ENCODE measurements around the gene ZNF681. TPM values are rescaled to one million over a fixed set of nuclear protein-coding genes. Genes with fewer than 3 reads are reported as not detected.

Gene ZNF681
- total and polyA plus RNA-seq, 2 of the 4 experiments (the other 2 are of a cell fraction): 0.15 to 0.54 TPM

GRCh38 chr19:23771761-23772674, 13.3 kb upstream of the ZNF681 start:
- in situ Hi-C loops (cut with MboI; ENCODE audit: low sequenced_read_pairs): no loop called here
- DNase-seq (no peak), ATAC-seq (ENCODE audit: low read depth) (no peak)
- Histone ChIP-seq H3K9ac (ENCODE audit: low read depth, low read length) (no peak overlapping the region), H3K9me1 (ENCODE audit: insufficient read depth, low read length) (no peaks in the 10 kb centered on the region), H2AK9ac (replicated peaks; ENCODE audit: low read depth, low read length, poor library complexity) (no peak overlapping the region), H2AK5ac (ENCODE audit: low read depth, low read length) (no peak overlapping the region), H3K56ac (ENCODE audit: extremely low read depth, insufficient read depth, low read length) (no peak overlapping the region), H3K27ac (ENCODE audit: insufficient read depth, low read length) (no peak overlapping the region), H2BK120ac (ENCODE audit: low read depth, low read length) (no peak overlapping the region), H4K91ac (ENCODE audit: insufficient read depth, low read depth, low read length) (no peak overlapping the region), H3K9me3 (ENCODE audit: control insufficient read depth, insufficient read depth, low read length) (peaks cover 5% of the 10 kb centered on the region), H4K8ac (ENCODE audit: low read depth in 2 of 2, low read length in 2 of 2) (no peak overlapping the region), H3K14ac (replicated peaks; ENCODE audit: low read depth, low read length) (no peak overlapping the region), H2BK20ac (ENCODE audit: low read depth, low read length) (no peak overlapping the region), H3K18ac (ENCODE audit: low read depth, low read length) (no peak overlapping the region), H3K23ac (ENCODE audit: low read depth, low read length) (no peak overlapping the region), H4K5ac (ENCODE audit: low read depth, low read length) (no peak overlapping the region), H3K36me3 (ENCODE audit: control insufficient read depth, insufficient read depth, low read length) (no peaks in the 10 kb centered on the region), H2AFZ (replicated peaks; ENCODE audit: low read length, poor library complexity) (no peak overlapping the region), H4K20me1 (ENCODE audit: insufficient read depth, low read length) (no peaks in the 10 kb centered on the region; the same call in 1 of the 2 replicates), H3K4me3 (ENCODE audit: insufficient read depth, low read depth, low read length) (no peak overlapping the region), H2BK15ac (ENCODE audit: low read depth, low read length) (no peak overlapping the region), H3K79me1 (ENCODE audit: low read depth in 1 of 2, low read length in 2 of 2) (no peaks in the 10 kb centered on the region; a peak in 1 of 4 replicates), H2BK5ac (ENCODE audit: low read depth, low read length, poor library complexity, severe bottlenecking) (no peak overlapping the region), H3K27me3 (ENCODE audit: control insufficient read depth, insufficient read depth, low read length) (no peaks in the 10 kb centered on the region), H3K4ac (ENCODE audit: low read depth, low read length) (no peak overlapping the region), H3K4me1 (ENCODE audit: control insufficient read depth, insufficient read depth, low read length) (no peaks in the 10 kb centered on the region), H3K4me2 (ENCODE audit: low read depth, low read length) (no peak overlapping the region)
- dilution Hi-C loops (cut with HindIII; ENCODE audit: low sequenced_read_pairs, unreplicated experiment): no loop called here
- ChIA-PET POLR2A (ENCODE audit: unreplicated experiment) (no interaction called here), CTCF (no interaction called here)
- WGBS, 2 experiments (ENCODE audit: extremely low coverage in 2 of 2, insufficient read length in 1 of 2): no CpG with 5 or more reads among the region's 4 CpGs
- BruUV-seq (replicated peaks): no TSS peak
- intact Hi-C loops (cut with micrococcal nuclease): no loop called here
- TF ChIP-seq SMC3 (IDR thresholded peaks at IDR 0.05; ENCODE audit: low read depth, low read length) (no peak), MAFK (IDR thresholded peaks at IDR 0.05; ENCODE audit: low read depth, low read length) (no peak), NFE2L2 (IDR thresholded peaks at IDR 0.05; ENCODE audit: low read depth, low read length) (no peak), CHD1 (IDR thresholded peaks at IDR 0.05; ENCODE audit: low read depth, low read length) (no peak), POLR2A (IDR thresholded peaks at IDR 0.05; ENCODE audit: low read depth, low read length) (no peak), RCOR1 (IDR thresholded peaks at IDR 0.05; ENCODE audit: insufficient replicate concordance, low read length) (no peak), BHLHE40 (IDR thresholded peaks at IDR 0.05; ENCODE audit: low read depth, low read length) (no peak), RAD21 (IDR thresholded peaks at IDR 0.05; ENCODE audit: low read length) (no peak), CEBPB (IDR thresholded peaks at IDR 0.05; ENCODE audit: low read depth, low read length) (no peak), MAZ (IDR thresholded peaks at IDR 0.05; ENCODE audit: borderline replicate concordance, low read depth, low read length) (no peak), RFX5 (IDR thresholded peaks at IDR 0.05; ENCODE audit: low read depth, low read length) (no peak), MXI1 (IDR thresholded peaks at IDR 0.05; ENCODE audit: borderline replicate concordance, low read depth, low read length) (no peak)
- TF ChIP-seq, protein P1, sequence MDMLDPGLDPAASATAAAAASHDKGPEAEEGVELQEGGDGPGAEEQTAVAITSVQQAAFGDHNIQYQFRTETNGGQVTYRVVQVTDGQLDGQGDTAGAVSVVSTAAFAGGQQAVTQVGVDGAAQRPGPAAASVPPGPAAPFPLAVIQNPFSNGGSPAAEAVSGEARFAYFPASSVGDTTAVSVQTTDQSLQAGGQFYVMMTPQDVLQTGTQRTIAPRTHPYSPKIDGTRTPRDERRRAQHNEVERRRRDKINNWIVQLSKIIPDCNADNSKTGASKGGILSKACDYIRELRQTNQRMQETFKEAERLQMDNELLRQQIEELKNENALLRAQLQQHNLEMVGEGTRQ (IDR thresholded peaks at IDR 0.05; ENCODE audit: low read depth, low read length): no peak
- TF ChIP-seq, protein P2, sequence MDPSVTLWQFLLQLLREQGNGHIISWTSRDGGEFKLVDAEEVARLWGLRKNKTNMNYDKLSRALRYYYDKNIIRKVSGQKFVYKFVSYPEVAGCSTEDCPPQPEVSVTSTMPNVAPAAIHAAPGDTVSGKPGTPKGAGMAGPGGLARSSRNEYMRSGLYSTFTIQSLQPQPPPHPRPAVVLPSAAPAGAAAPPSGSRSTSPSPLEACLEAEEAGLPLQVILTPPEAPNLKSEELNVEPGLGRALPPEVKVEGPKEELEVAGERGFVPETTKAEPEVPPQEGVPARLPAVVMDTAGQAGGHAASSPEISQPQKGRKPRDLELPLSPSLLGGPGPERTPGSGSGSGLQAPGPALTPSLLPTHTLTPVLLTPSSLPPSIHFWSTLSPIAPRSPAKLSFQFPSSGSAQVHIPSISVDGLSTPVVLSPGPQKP (IDR thresholded peaks at IDR 0.05; ENCODE audit: borderline replicate concordance, low read depth, low read length): no peak
- TF ChIP-seq, protein P3, sequence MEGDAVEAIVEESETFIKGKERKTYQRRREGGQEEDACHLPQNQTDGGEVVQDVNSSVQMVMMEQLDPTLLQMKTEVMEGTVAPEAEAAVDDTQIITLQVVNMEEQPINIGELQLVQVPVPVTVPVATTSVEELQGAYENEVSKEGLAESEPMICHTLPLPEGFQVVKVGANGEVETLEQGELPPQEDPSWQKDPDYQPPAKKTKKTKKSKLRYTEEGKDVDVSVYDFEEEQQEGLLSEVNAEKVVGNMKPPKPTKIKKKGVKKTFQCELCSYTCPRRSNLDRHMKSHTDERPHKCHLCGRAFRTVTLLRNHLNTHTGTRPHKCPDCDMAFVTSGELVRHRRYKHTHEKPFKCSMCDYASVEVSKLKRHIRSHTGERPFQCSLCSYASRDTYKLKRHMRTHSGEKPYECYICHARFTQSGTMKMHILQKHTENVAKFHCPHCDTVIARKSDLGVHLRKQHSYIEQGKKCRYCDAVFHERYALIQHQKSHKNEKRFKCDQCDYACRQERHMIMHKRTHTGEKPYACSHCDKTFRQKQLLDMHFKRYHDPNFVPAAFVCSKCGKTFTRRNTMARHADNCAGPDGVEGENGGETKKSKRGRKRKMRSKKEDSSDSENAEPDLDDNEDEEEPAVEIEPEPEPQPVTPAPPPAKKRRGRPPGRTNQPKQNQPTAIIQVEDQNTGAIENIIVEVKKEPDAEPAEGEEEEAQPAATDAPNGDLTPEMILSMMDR (conservative IDR thresholded peaks at IDR 0.05; ENCODE audit: low read depth, low read length): no peak

All from IMR-90 (cell line).